Measurements from ENCODE around the gene KCNIP1. TPM values are rescaled to one million over a fixed set of nuclear protein-coding genes. Genes with fewer than 3 reads are reported as not detected.

KCNIP1 gene
- total RNA-seq, 1 donor, result not detected

- DNase-seq (ENCODE audit: insufficient read length, low spot score, missing footprints), result no peak
- Histone ChIP-seq H4K20me1 (ENCODE audit: insufficient read depth, low read length) (no peaks in the 10 kb centered on the region), H3K4me2 (ENCODE audit: insufficient read depth, low read length) (no peak overlapping the region), H3K27ac (ENCODE audit: low read depth, low read length) (no peak overlapping the region), H3K27me3 (ENCODE audit: insufficient read depth, low read length) (peaks cover 4% of the 10 kb centered on the region), H3K4me3 (ENCODE audit: insufficient read depth, low read length) (no peak overlapping the region), H3K79me2 (ENCODE audit: insufficient read depth, low read length) (no peaks in the 10 kb centered on the region), H3K36me3 (ENCODE audit: insufficient read depth, low read length) (no peaks in the 10 kb centered on the region), H2AFZ (ENCODE audit: low read length) (no peak overlapping the region), H3K9me3 (ENCODE audit: low read depth, low read length) (no peaks in the 10 kb centered on the region), H3K4me1 (ENCODE audit: insufficient read depth, low read length) (no peaks in the 10 kb centered on the region)
- no peak for TF ChIP-seq CTCF (IDR thresholded peaks at IDR 0.05; ENCODE audit: extremely low read depth, low read depth, low read length)
These were observed 87.2 kb downstream of the KCNIP1 start for GRCh38 chr5:170591054-170591453.

GRCh38 chr5:170596482-170597044, 92.7 kb downstream of the KCNIP1 start:
- no peak overlapping the region for H3K4me3 ChIP-seq (ENCODE audit: insufficient read depth, low read length)
- H3K27me3 ChIP-seq (ENCODE audit: insufficient read depth, low read length), result peaks cover 13% of the 10 kb centered on the region
- no peaks in the 10 kb centered on the region for H3K79me2 ChIP-seq (ENCODE audit: insufficient read depth, low read length)
- no peaks in the 10 kb centered on the region for H3K9me3 ChIP-seq (ENCODE audit: low read depth, low read length)
- peak overlapping the region; percentile 77 for H3K4me2 ChIP-seq (ENCODE audit: insufficient read depth, low read length)
- peak overlapping the region; percentile 27 for H3K27ac ChIP-seq (ENCODE audit: low read depth, low read length)
- H3K4me1 ChIP-seq (ENCODE audit: insufficient read depth, low read length), result peaks cover 9% of the 10 kb centered on the region
- no peak for TF ChIP-seq CTCF (IDR thresholded peaks at IDR 0.05; ENCODE audit: extremely low read depth, low read depth, low read length)
- no peak overlapping the region for H2AFZ ChIP-seq (ENCODE audit: low read length)
- no peaks in the 10 kb centered on the region for H4K20me1 ChIP-seq (ENCODE audit: insufficient read depth, low read length)
- no peak for DNase-seq (ENCODE audit: insufficient read length, low spot score, missing footprints)
- H3K36me3 ChIP-seq (ENCODE audit: insufficient read depth, low read length), result no peaks in the 10 kb centered on the region

GRCh38 chr5:170597109-170597751, 93.4 kb downstream of the KCNIP1 start:
- no peaks in the 10 kb centered on the region for H3K36me3 ChIP-seq (ENCODE audit: insufficient read depth, low read length)
- H4K20me1 ChIP-seq (ENCODE audit: insufficient read depth, low read length), result no peaks in the 10 kb centered on the region
- no peak for TF ChIP-seq CTCF (IDR thresholded peaks at IDR 0.05; ENCODE audit: extremely low read depth, low read depth, low read length)
- peaks cover 20% of the 10 kb centered on the region for H3K27me3 ChIP-seq (ENCODE audit: insufficient read depth, low read length)
- H3K4me2 ChIP-seq (ENCODE audit: insufficient read depth, low read length), result peak overlapping the region; percentile 77
- H3K9me3 ChIP-seq (ENCODE audit: low read depth, low read length), result no peaks in the 10 kb centered on the region
- peak overlapping the region; percentile 41 for H3K4me3 ChIP-seq (ENCODE audit: insufficient read depth, low read length)
- H3K27ac ChIP-seq (ENCODE audit: low read depth, low read length), result peak overlapping the region; percentile 27
- peaks cover 9% of the 10 kb centered on the region for H3K4me1 ChIP-seq (ENCODE audit: insufficient read depth, low read length)
- H2AFZ ChIP-seq (ENCODE audit: low read length), result no peak overlapping the region
- DNase-seq (ENCODE audit: insufficient read length, low spot score, missing footprints), result peak; percentile 97
- H3K79me2 ChIP-seq (ENCODE audit: insufficient read depth, low read length), result no peaks in the 10 kb centered on the region

GRCh38 chr5:170597872-170598271, 94.1 kb downstream of the KCNIP1 start:
- Histone ChIP-seq H3K9me3 (ENCODE audit: low read depth, low read length) (no peaks in the 10 kb centered on the region), H2AFZ (ENCODE audit: low read length) (no peak overlapping the region), H3K4me2 (ENCODE audit: insufficient read depth, low read length) (peak overlapping the region; percentile 77), H3K4me3 (ENCODE audit: insufficient read depth, low read length) (no peak overlapping the region), H3K79me2 (ENCODE audit: insufficient read depth, low read length) (no peaks in the 10 kb centered on the region), H3K36me3 (ENCODE audit: insufficient read depth, low read length) (no peaks in the 10 kb centered on the region), H3K27me3 (ENCODE audit: insufficient read depth, low read length) (peaks cover 23% of the 10 kb centered on the region), H3K4me1 (ENCODE audit: insufficient read depth, low read length) (peaks cover 9% of the 10 kb centered on the region), H3K27ac (ENCODE audit: low read depth, low read length) (no peak overlapping the region), H4K20me1 (ENCODE audit: insufficient read depth, low read length) (no peaks in the 10 kb centered on the region)
- DNase-seq (ENCODE audit: insufficient read length, low spot score, missing footprints), result no peak
- TF ChIP-seq CTCF (IDR thresholded peaks at IDR 0.05; ENCODE audit: extremely low read depth, low read depth, low read length), result no peak

Measured in osteoblast (primary cell).